Loucy (cell line): ENCODE results near the gene DNM3.

ENCODE experiments used
- H2AFZ ChIP-seq: fragments of 200-600 bp; sonication (generic); 2 replicates; pipeline ENCODE4 v1.6.0; 2016; ENCODE audit warnings: antibody characterized with exemption, mild to moderate bottlenecking, low read length, moderate library complexity
- H3F3A ChIP-seq: fragments of 200-600 bp; 2 replicates; pipeline ENCODE4 v1.6.0; 2016; ENCODE audit warnings: antibody characterized with exemption, low read depth, mild to moderate bottlenecking
- H3K27me3 ChIP-seq: fragments of 200-600 bp; sonication (generic); 2 replicates; pipeline ENCODE4 v1.6.1; 2014; ENCODE audit warnings: low read length, mild to moderate bottlenecking; ENCODE audit not compliant: insufficient read depth, poor library complexity, severe bottlenecking
- H3K36me3 ChIP-seq: fragments of 200-600 bp; sonication (generic); 2 replicates; pipeline ENCODE4 v1.6.1; 2016; ENCODE audit warnings: low read length; ENCODE audit not compliant: insufficient read depth
- H3K4me1 ChIP-seq: fragments of 200-600 bp; sonication (generic); 2 replicates; pipeline ENCODE4 v1.5.1; 2014; ENCODE audit warnings: low read length, mild to moderate bottlenecking; ENCODE audit not compliant: insufficient read depth, poor library complexity, severe bottlenecking
- H3K4me2 ChIP-seq: fragments of 200-600 bp; sonication (generic); 2 replicates; pipeline ENCODE4 v1.6.0; 2014; ENCODE audit warnings: antibody characterized with exemption, low read length, low read depth, mild to moderate bottlenecking; ENCODE audit not compliant: poor library complexity, severe bottlenecking
- H3K4me3 ChIP-seq: fragments of 200-600 bp; sonication (generic); 2 replicates; pipeline ENCODE4 v1.5.1; 2014; ENCODE audit warnings: low read length, mild to moderate bottlenecking, mixed read lengths; ENCODE audit not compliant: poor library complexity, severe bottlenecking
- H3K79me2 ChIP-seq: fragments of 200-600 bp; sonication (generic); 2 replicates; pipeline ENCODE4 v1.6.1; 2014; ENCODE audit warnings: low read length; ENCODE audit not compliant: insufficient read depth
- H3K9ac ChIP-seq: fragments of 200-600 bp; sonication (generic); 2 replicates; pipeline ENCODE4 v1.6.0; 2014; ENCODE audit warnings: mild to moderate bottlenecking, low read depth, low read length, moderate library complexity; ENCODE audit not compliant: poor library complexity, severe bottlenecking
- H3K9me2 ChIP-seq: fragments of 200-600 bp; sonication (generic); replicated peaks from 2 replicates; pipeline ENCODE4 v1.6.1; 2016; ENCODE audit warnings: low read depth, low read length, mixed read lengths
- H3K9me3 ChIP-seq: fragments of 200-600 bp; sonication (generic); 2 replicates; pipeline ENCODE4 v1.6.1; 2014; ENCODE audit warnings: mild to moderate bottlenecking, antibody characterized with exemption, low read length, low read depth; ENCODE audit not compliant: insufficient read depth
- H4K20me1 ChIP-seq: fragments of 200-600 bp; sonication (generic); 2 replicates; pipeline ENCODE4 v1.6.0; 2014; ENCODE audit warnings: antibody characterized with exemption, low read length, mild to moderate bottlenecking; ENCODE audit not compliant: insufficient read depth, poor library complexity, severe bottlenecking
- EZH2phosphoT487 ChIP-seq: fragments of 200-600 bp; IDR thresholded peaks from 2 replicates; pipeline ENCODE4 v1.6.1; 2018; ENCODE audit warnings: antibody characterized with exemption, mild to moderate bottlenecking, moderate library complexity, borderline replicate concordance
- TF ChIP-seq, protein P1 (sequence below): fragments of 200-600 bp; sonication (generic); conservative IDR thresholded peaks from 2 replicates; pipeline ENCODE4 v1.5.1; 2014; ENCODE audit warnings: mild to moderate bottlenecking, antibody characterized with exemption, low read length

The DNM3 gene

DNA sequence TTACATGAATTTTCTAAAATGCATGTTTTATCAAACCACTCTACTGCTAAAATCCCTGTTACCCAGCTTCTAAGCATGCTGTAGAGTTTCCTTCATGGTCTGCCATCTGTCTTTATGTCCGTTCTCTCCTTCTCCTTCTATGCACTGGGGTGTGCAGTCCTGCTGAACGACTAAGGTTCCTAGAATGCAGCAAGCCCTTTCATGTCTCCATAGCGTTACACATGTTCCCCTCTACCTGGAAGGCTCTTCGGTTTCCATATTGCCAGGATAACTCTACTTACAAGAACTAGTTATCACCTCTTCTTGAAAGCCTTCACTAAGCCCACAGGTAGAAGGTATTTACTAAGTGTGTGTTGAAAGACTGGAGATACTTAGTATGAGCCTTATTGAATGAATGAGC, 22.2 kb downstream of the DNM3 start:
- TF ChIP-seq EZH2phosphoT487: no peak
- TF ChIP-seq, protein P1, sequence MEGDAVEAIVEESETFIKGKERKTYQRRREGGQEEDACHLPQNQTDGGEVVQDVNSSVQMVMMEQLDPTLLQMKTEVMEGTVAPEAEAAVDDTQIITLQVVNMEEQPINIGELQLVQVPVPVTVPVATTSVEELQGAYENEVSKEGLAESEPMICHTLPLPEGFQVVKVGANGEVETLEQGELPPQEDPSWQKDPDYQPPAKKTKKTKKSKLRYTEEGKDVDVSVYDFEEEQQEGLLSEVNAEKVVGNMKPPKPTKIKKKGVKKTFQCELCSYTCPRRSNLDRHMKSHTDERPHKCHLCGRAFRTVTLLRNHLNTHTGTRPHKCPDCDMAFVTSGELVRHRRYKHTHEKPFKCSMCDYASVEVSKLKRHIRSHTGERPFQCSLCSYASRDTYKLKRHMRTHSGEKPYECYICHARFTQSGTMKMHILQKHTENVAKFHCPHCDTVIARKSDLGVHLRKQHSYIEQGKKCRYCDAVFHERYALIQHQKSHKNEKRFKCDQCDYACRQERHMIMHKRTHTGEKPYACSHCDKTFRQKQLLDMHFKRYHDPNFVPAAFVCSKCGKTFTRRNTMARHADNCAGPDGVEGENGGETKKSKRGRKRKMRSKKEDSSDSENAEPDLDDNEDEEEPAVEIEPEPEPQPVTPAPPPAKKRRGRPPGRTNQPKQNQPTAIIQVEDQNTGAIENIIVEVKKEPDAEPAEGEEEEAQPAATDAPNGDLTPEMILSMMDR: no peak
- no peaks in the 10 kb centered on the region for H4K20me1 ChIP-seq
- no peak overlapping the region for H2AFZ ChIP-seq
- H3F3A ChIP-seq: no peaks in the 10 kb centered on the region
- no peaks in the 10 kb centered on the region for H3K4me1 ChIP-seq
- no peak overlapping the region for H3K9ac ChIP-seq
- H3K4me3 ChIP-seq: no peak overlapping the region
- no peaks in the 10 kb centered on the region for H3K79me2 ChIP-seq
- no peak overlapping the region for H3K4me2 ChIP-seq
- H3K9me3 ChIP-seq: no peaks in the 10 kb centered on the region
- H3K9me2 ChIP-seq: no peaks in the 10 kb centered on the region
- H3K27me3 ChIP-seq: no peaks in the 10 kb centered on the region
- no peaks in the 10 kb centered on the region for H3K36me3 ChIP-seq

- no peaks in the 10 kb centered on the region for H3F3A ChIP-seq
- no peak overlapping the region for H3K9ac ChIP-seq
- no peaks in the 10 kb centered on the region for H3K4me1 ChIP-seq
- no peaks in the 10 kb centered on the region for H3K9me3 ChIP-seq
- TF ChIP-seq, protein P1: no peak
- no peak for TF ChIP-seq EZH2phosphoT487
- no peaks in the 10 kb centered on the region for H3K36me3 ChIP-seq
- no peaks in the 10 kb centered on the region for H3K79me2 ChIP-seq
- H4K20me1 ChIP-seq: no peaks in the 10 kb centered on the region
- no peak overlapping the region for H3K4me3 ChIP-seq
- H2AFZ ChIP-seq: no peak overlapping the region
- no peaks in the 10 kb centered on the region for H3K9me2 ChIP-seq
- H3K4me2 ChIP-seq: no peak overlapping the region
- no peaks in the 10 kb centered on the region for H3K27me3 ChIP-seq
These were observed 23.0 kb downstream of the DNM3 start for GRCh38 chr1:171864308-171864707.

- Histone ChIP-seq H3F3A (no peaks in the 10 kb centered on the region), H3K4me3 (no peak overlapping the region), H3K4me1 (no peaks in the 10 kb centered on the region), H3K9me2 (no peaks in the 10 kb centered on the region), H3K9me3 (no peaks in the 10 kb centered on the region), H3K79me2 (no peaks in the 10 kb centered on the region), H3K27me3 (no peaks in the 10 kb centered on the region), H3K9ac (no peak overlapping the region), H3K4me2 (no peak overlapping the region), H3K36me3 (no peaks in the 10 kb centered on the region), H4K20me1 (no peaks in the 10 kb centered on the region), H2AFZ (no peak overlapping the region)
- TF ChIP-seq, protein P1: no peak
- TF ChIP-seq EZH2phosphoT487: no peak
These were observed 23.8 kb downstream of the DNM3 start for GRCh38 chr1:171865106-171865505.
